Measurements from ENCODE around the gene LINGO1. TPM values are rescaled to one million over a fixed set of nuclear protein-coding genes. Genes with fewer than 3 reads are reported as not detected.

The LINGO1 gene
- total and polyA plus RNA-seq, 9 of the 15 experiments (the other 6 are each of a cell fraction or from before 2014, with no cell fraction given) = 0.07 to 15.3 (median 2.1) TPM

GRCh38 chr15:77622209-77622933, 10.3 kb downstream of the LINGO1 start (continued):
- TF ChIP-seq PURB (CRISPR knock-in tag; IDR thresholded peaks at IDR 0.05; ENCODE audit: low read depth) = no peak
- TF ChIP-seq TBP (optimal IDR thresholded peaks at IDR 0.05; ENCODE audit: low read depth, low read length) = no peak
- TF ChIP-seq GATA2 (CRISPR knock-in tag; IDR thresholded peaks at IDR 0.05) = peak; percentile 36; the same call in 1 of the 2 replicates
- peak; percentile 66; the same call in 1 of the 2 replicates for TF ChIP-seq CXXC5 (CRISPR knock-in tag; IDR thresholded peaks at IDR 0.05)
- no peak for TF ChIP-seq POLR3A (IDR thresholded peaks at IDR 0.05; ENCODE audit: borderline replicate concordance, extremely low read depth, insufficient read depth, insufficient read length)
- no peak for TF ChIP-seq RUNX1 (IDR thresholded peaks at IDR 0.05; ENCODE audit: low read depth)
- peak; percentile 70; the same call in 1 of the 2 replicates for TF ChIP-seq ZBTB7A (IDR thresholded peaks at IDR 0.05; ENCODE audit: borderline replicate concordance, control insufficient read depth, low read depth, low read length)
- TF ChIP-seq, protein P1, sequence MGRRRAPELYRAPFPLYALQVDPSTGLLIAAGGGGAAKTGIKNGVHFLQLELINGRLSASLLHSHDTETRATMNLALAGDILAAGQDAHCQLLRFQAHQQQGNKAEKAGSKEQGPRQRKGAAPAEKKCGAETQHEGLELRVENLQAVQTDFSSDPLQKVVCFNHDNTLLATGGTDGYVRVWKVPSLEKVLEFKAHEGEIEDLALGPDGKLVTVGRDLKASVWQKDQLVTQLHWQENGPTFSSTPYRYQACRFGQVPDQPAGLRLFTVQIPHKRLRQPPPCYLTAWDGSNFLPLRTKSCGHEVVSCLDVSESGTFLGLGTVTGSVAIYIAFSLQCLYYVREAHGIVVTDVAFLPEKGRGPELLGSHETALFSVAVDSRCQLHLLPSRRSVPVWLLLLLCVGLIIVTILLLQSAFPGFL (CRISPR knock-in tag; IDR thresholded peaks at IDR 0.05) = no peak
- TF ChIP-seq PHF20 (IDR thresholded peaks at IDR 0.05; ENCODE audit: partially characterized antibody) = no peak
- peak; percentile 61 to 68; a peak in 3 of 4 replicates for TF ChIP-seq MNT (conservative IDR thresholded peaks at IDR 0.05)
- TF ChIP-seq GABPB1 (CRISPR knock-in tag; IDR thresholded peaks at IDR 0.05) = no peak
- TF ChIP-seq SIX5 (IDR thresholded peaks at IDR 0.05; ENCODE audit: borderline replicate concordance in 1 of 2, insufficient read depth in 1 of 2, low read depth in 1 of 2, low read length in 2 of 2) = no peak
- no peak; a peak in 1 of 6 replicates for TF ChIP-seq ZBTB11 (CRISPR knock-in tag; IDR thresholded peaks at IDR 0.05)
- TF ChIP-seq CCNT2 (IDR thresholded peaks at IDR 0.05; ENCODE audit: borderline replicate concordance, extremely low read depth, insufficient read length, low read depth, low read length) = no peak
- TF ChIP-seq ZNF134 (CRISPR knock-in tag; conservative IDR thresholded peaks at IDR 0.05) = no peak
- no peak for TF ChIP-seq ESRRB (CRISPR knock-in tag; IDR thresholded peaks at IDR 0.05; ENCODE audit: borderline replicate concordance)
- TF ChIP-seq C11orf30 (IDR thresholded peaks at IDR 0.05; ENCODE audit: low read depth) = no peak
- TF ChIP-seq POLR3G (IDR thresholded peaks at IDR 0.05; ENCODE audit: extremely low read depth, insufficient read length, insufficient replicate concordance) = no peak
- peak; percentile 3 for TF ChIP-seq ZFP36 (IDR thresholded peaks at IDR 0.05; ENCODE audit: low read depth, low read length, partially characterized antibody)
